OCI-LY3 (cell line): ENCODE results near the gene DDO.
"Not testable (repeated sequence)": the region's sequence is repeated elsewhere in the genome, so short reads cannot be mapped to it uniquely, and the experiment has no call there.

ENCODE experiments used
- H2AFZ ChIP-seq: fragments of 200-600, 300-600 bp; shearing (Covaris generic); 2 replicates; pipeline ENCODE4 v1.6.0; 2014; ENCODE audit warnings: antibody characterized with exemption, low read depth, low read length
- H3K27ac ChIP-seq: fragments of 200-600, 300-600 bp; sonication (generic); 2 replicates; pipeline ENCODE4 v1.5.1; 2014; ENCODE audit warnings: mild to moderate bottlenecking, low read length, moderate library complexity, mixed read lengths
- H3K27me3 ChIP-seq: fragments of 200-600, 300-600 bp; sonication (generic); 2 replicates; pipeline ENCODE4 v1.6.1; 2014; ENCODE audit warnings: low read depth, low read length, mixed read lengths
- H3K36me3 ChIP-seq: fragments of 200-600, 300-600 bp; sonication (generic); replicated peaks from 2 replicates; pipeline ENCODE3; 2014; ENCODE audit warnings: low read depth, low read length, mixed read lengths
- H3K4me1 ChIP-seq: fragments of 300-600, 200-600 bp; sonication (generic); 2 replicates; pipeline ENCODE4 v1.6.1; 2014; ENCODE audit warnings: low read length, mixed read lengths
- H3K4me2 ChIP-seq: fragments of 200-600, 300-600 bp; sonication (generic); 2 replicates; pipeline ENCODE4 v1.6.1; 2014; ENCODE audit warnings: low read length, mixed read lengths
- H3K4me3 ChIP-seq: fragments of 300-600, 200-600 bp; sonication (generic); 2 replicates; pipeline ENCODE4 v1.5.1; 2014; ENCODE audit warnings: antibody characterized with exemption, mild to moderate bottlenecking, low read length, moderate library complexity
- H3K79me2 ChIP-seq: fragments of 300-600, 200-600 bp; shearing (Covaris generic); 2 replicates; pipeline ENCODE4 v1.6.1; 2014; ENCODE audit warnings: mild to moderate bottlenecking, low read length, mixed read lengths
- H3K9ac ChIP-seq: fragments of 300-600, 200-600 bp; shearing (Covaris generic); 2 replicates; pipeline ENCODE4 v1.6.0; 2014; ENCODE audit warnings: mild to moderate bottlenecking, low read length, moderate library complexity
- H3K9me3 ChIP-seq: fragments of 200-600, 300-600 bp; shearing (Covaris generic); 2 replicates; pipeline ENCODE4 v1.6.1; 2014; ENCODE audit warnings: low read length, mixed read lengths; ENCODE audit not compliant: insufficient read depth
- H4K20me1 ChIP-seq: fragments of 200-600, 300-600 bp; sonication (generic); 2 replicates; pipeline ENCODE4 v1.6.1; 2016; ENCODE audit warnings: low read length, mixed read lengths; ENCODE audit not compliant: insufficient read depth
- CTCF ChIP-seq: fragments of 200-600, 300-600 bp; sonication (generic); IDR thresholded peaks from 2 replicates; pipeline ENCODE4 v1.5.1; 2014; ENCODE audit warnings: antibody characterized with exemption, low read length, low read depth
- EZH2phosphoT487 ChIP-seq: fragments of 200-600 bp; shearing (Covaris generic); IDR thresholded peaks from 2 replicates; pipeline ENCODE4 v1.6.1; 2018; ENCODE audit warnings: antibody characterized with exemption, mixed run types, low read depth

DDO gene

DNA sequence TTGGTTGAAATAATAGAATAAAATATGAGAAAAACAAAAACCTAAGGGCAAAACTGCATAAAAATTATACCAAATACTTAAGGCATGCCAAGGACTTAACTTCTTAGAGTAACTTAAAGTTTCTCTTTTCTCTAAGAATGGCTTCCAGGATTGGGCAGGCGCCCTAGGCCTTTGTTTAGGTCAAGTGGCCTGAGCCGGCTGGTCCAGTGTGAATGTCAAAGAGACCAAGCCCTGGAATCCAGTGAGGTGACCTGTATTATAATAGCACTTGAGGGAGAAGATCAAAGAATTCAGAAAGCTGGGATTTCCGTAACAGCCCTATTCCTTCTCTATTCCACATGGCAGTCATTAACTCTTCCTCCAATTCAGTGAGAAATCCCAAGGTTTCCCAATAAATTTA lies 63.8 kb downstream of the DDO start:
- no peak for TF ChIP-seq EZH2phosphoT487
- TF ChIP-seq CTCF: no peak
- H4K20me1 ChIP-seq: no peaks in the 10 kb centered on the region
- H2AFZ ChIP-seq: no peak overlapping the region
- H3K36me3 ChIP-seq: no peaks in the 10 kb centered on the region
- H3K9ac ChIP-seq: no peak overlapping the region
- no peak overlapping the region for H3K4me2 ChIP-seq
- H3K4me1 ChIP-seq: no peaks in the 10 kb centered on the region
- H3K79me2 ChIP-seq: no peaks in the 10 kb centered on the region
- no peaks in the 10 kb centered on the region for H3K9me3 ChIP-seq
- H3K27me3 ChIP-seq: no peaks in the 10 kb centered on the region
- no peak overlapping the region for H3K4me3 ChIP-seq
- no peak overlapping the region for H3K27ac ChIP-seq

GRCh38 chr6:110350593-110350992 lies 64.8 kb downstream of the DDO start:
- not testable (repeated sequence) for H3K79me2 ChIP-seq, H3K4me2 ChIP-seq, H3K9me3 ChIP-seq, H2AFZ ChIP-seq, H3K4me1 ChIP-seq, H3K27me3 ChIP-seq, H3K9ac ChIP-seq, H3K36me3 ChIP-seq, H4K20me1 ChIP-seq, H3K4me3 ChIP-seq, H3K27ac ChIP-seq

DNA sequence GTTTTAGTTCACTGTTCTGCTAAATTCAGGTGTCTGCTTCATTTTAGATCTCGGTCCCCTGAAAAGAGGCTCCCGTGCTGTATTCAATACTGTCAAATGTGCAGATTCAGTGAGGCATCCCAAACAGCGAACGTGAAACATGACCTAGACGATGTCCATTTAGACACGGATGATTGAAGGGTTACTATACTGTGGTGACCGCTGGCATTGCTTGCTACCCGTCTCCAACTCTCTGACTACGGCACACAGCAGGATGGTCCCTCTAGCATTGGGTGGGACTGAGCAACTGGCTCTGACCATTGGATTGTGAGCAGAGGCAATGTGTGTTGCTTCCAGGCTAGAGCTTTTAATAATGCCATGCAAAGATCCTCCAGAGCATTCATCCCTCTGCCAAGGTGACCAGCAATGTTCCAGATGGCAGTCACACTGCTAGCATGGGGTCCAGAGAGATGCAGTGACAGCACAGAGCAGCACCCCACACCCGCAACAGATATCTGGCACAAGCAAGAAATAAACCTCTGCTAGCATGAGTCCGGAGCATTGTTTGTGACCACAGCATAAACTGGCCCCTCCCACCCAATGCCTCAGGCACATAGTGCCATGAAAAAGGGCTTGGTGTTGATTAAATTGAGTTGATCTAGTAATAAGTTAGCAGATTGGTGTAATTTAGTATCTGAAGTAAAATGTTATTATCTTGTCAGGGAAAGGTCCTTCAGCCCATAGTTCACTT lies 66.2 kb downstream of the DDO start:
- Histone ChIP-seq H3K27ac (no peak overlapping the region), H3K4me1 (no peaks in the 10 kb centered on the region), H3K27me3 (no peaks in the 10 kb centered on the region), H4K20me1 (no peaks in the 10 kb centered on the region), H3K79me2 (no peaks in the 10 kb centered on the region), H3K36me3 (no peaks in the 10 kb centered on the region), H3K4me3 (no peak overlapping the region), H3K9me3 (no peaks in the 10 kb centered on the region), H3K4me2 (no peak overlapping the region), H2AFZ (no peak overlapping the region), H3K9ac (no peak overlapping the region)
- TF ChIP-seq CTCF (no peak), EZH2phosphoT487 (no peak)

GRCh38 chr6:110345025-110345424 lies 70.3 kb downstream of the DDO start:
- TF ChIP-seq EZH2phosphoT487 (no peak), CTCF (no peak)
- no peak overlapping the region for H3K9ac ChIP-seq
- no peaks in the 10 kb centered on the region for H3K36me3 ChIP-seq
- no peak overlapping the region for H3K4me2 ChIP-seq
- H3K9me3 ChIP-seq: no peaks in the 10 kb centered on the region
- H4K20me1 ChIP-seq: no peaks in the 10 kb centered on the region
- no peak overlapping the region for H2AFZ ChIP-seq
- no peak overlapping the region for H3K4me3 ChIP-seq
- H3K4me1 ChIP-seq: no peaks in the 10 kb centered on the region
- H3K27ac ChIP-seq: no peak overlapping the region
- no peaks in the 10 kb centered on the region for H3K27me3 ChIP-seq
- no peaks in the 10 kb centered on the region for H3K79me2 ChIP-seq
